A549 (cell line): Measurements from ENCODE around the gene LPCAT1. TPM values are rescaled to one million over a fixed set of nuclear protein-coding genes. Genes with fewer than 3 reads are reported as not detected.

Experiments
- ATAC-seq, 2 experiments: fragments of 200-7000 bp in 1 of 2; fragments of >200 bp in 1 of 2; cut with Nextera tagmentation in 1 of 2; cut with Tn5 transposase in 1 of 2; 3 replicates each; pipeline versions ENCODE4 v1.8.0 to v1.9.1; 2018 to 2020; ENCODE audit warnings: mild to moderate bottlenecking in 1 of 2, moderate library complexity in 1 of 2
- CTCF ChIA-PET: fragments of 300-600 bp; sonication (Branson Sonifier 250); formaldehyde crosslinking; extraction: SDS; loops from one replicate; lab custom pipeline; 2021; ENCODE audit warnings: antibody characterized with exemption, inconsistent platforms; lab: Yijun Ruan, JAX
- POLR2A ChIA-PET: fragments of 350-600 bp; formaldehyde crosslinking; extraction: SDS; loops from one replicate; lab custom pipeline; 2021; ENCODE audit warnings: antibody characterized with exemption, inconsistent platforms; lab: Yijun Ruan, JAX
- DNase-seq, 2 experiments: peaks; one replicate each; pipeline versions ENCODE4 v3.0.0 to v3.0.0-alpha.2; 2011 to 2016; ENCODE audit warnings: low read depth in 1 of 2, low spot score in 1 of 2
- FAIRE-seq: peaks from 2 replicates; lab custom pipeline; 2011; peaks lifted over from hg19 to GRCh38; lab: Jason Lieb, UNC
- H3K27ac ChIP-seq, 2 experiments: fragments of >200 bp; sonication (Bioruptor Twin); formaldehyde crosslinking; 3 replicates each; pipeline ENCODE4 v1.5.1; 2016 to 2017
- H3K4me1 ChIP-seq: fragments of >200 bp; sonication (Bioruptor Twin); formaldehyde crosslinking; 3 replicates; pipeline ENCODE4 v1.6.1; 2016
- H3K4me2 ChIP-seq: fragments of >200 bp; sonication (Bioruptor Twin); formaldehyde crosslinking; 3 replicates; pipeline ENCODE4 v1.6.1; 2016
- H3K4me3 ChIP-seq: fragments of >200 bp; sonication (Bioruptor Twin); formaldehyde crosslinking; 3 replicates; pipeline ENCODE4 v1.5.1; 2016
- H3K9me3 ChIP-seq: fragments of >200 bp; sonication (Bioruptor Twin); formaldehyde crosslinking; 3 replicates; pipeline ENCODE4 v1.6.1; 2016
- BHLHE40 ChIP-seq: IDR thresholded peaks from 2 replicates; pipeline ENCODE4 v1.6.1; 2012; ENCODE audit warnings: low read depth, low read length, inconsistent platforms
- CEBPB ChIP-seq, 2 experiments: fragments of >200 bp in 1 of 2; sonication (Bioruptor Twin) in 1 of 2; formaldehyde crosslinking in 1 of 2; IDR thresholded peaks; 2 replicates each; pipeline ENCODE4 v1.6.1; 2012 to 2016
- CHD2 ChIP-seq: fragments of 150-350 bp; IDR thresholded peaks from 2 replicates; pipeline ENCODE4 v1.6.1; 2014; ENCODE audit warnings: low read length; ENCODE audit not compliant: partially characterized antibody
- FOSB ChIP-seq: fragments of 250-450 bp; sonication (Bioruptor Pico); IDR thresholded peaks from 2 replicates; pipeline ENCODE4 v1.5.0; 2020; ENCODE audit warnings: mild to moderate bottlenecking, moderate library complexity
- FOXS1 ChIP-seq: fragments of 250-450 bp; sonication (Bioruptor Pico); IDR thresholded peaks from 2 replicates; pipeline ENCODE4 v1.5.0; 2020; ENCODE audit warnings: mild to moderate bottlenecking, moderate library complexity
- GATA3 ChIP-seq: IDR thresholded peaks from 2 replicates; pipeline ENCODE4 v1.6.1; 2012; ENCODE audit warnings: borderline replicate concordance
- HEYL ChIP-seq: fragments of 250-450 bp; sonication (Bioruptor Pico); IDR thresholded peaks from 2 replicates; pipeline ENCODE4 v1.8.0; 2021; ENCODE audit warnings: mild to moderate bottlenecking, moderate library complexity
- HOXA7 ChIP-seq: fragments of 250-450 bp; sonication (Bioruptor Pico); IDR thresholded peaks from 2 replicates; pipeline ENCODE4 v1.5.0; 2020; ENCODE audit warnings: mild to moderate bottlenecking, moderate library complexity
- HOXB13 ChIP-seq: fragments of 250-450 bp; sonication (Bioruptor Pico); IDR thresholded peaks from 2 replicates; pipeline ENCODE4 v1.5.0; 2020; ENCODE audit warnings: low read depth, mild to moderate bottlenecking, moderate library complexity
- HOXB5 ChIP-seq: fragments of 250-450 bp; sonication (Bioruptor Pico); IDR thresholded peaks from 2 replicates; pipeline ENCODE4 v1.5.0; 2020; ENCODE audit warnings: mild to moderate bottlenecking, moderate library complexity
- MAX ChIP-seq: IDR thresholded peaks from 2 replicates; pipeline ENCODE4 v1.6.1; 2012
- MAZ ChIP-seq: fragments of 150-350 bp; IDR thresholded peaks from 2 replicates; pipeline ENCODE4 v1.6.1; 2014; ENCODE audit warnings: antibody characterized with exemption, low read depth, low read length, borderline replicate concordance
- MYC ChIP-seq: IDR thresholded peaks from 2 replicates; pipeline ENCODE4 v1.6.1; 2012; ENCODE audit warnings: mild to moderate bottlenecking, inconsistent platforms, low read length, improper control_type of control experiment, borderline replicate concordance
- RAD21 ChIP-seq, 2 experiments: fragments of >200 bp in 1 of 2; sonication (Bioruptor Twin) in 1 of 2; formaldehyde crosslinking in 1 of 2; IDR thresholded peaks in 1 of 2; conservative IDR thresholded peaks in 1 of 2; 2 replicates in 1 of 2; 3 replicates in 1 of 2; pipeline ENCODE4 v1.6.1; 2012 to 2018; ENCODE audit warnings: inconsistent platforms in 1 of 2
- RARB ChIP-seq: fragments of 250-450 bp; sonication (Bioruptor Pico); IDR thresholded peaks from 2 replicates; pipeline ENCODE4 v1.8.0; 2021; ENCODE audit warnings: mild to moderate bottlenecking, moderate library complexity
- RNF2 ChIP-seq: fragments of 200-600 bp; sonication (generic); IDR thresholded peaks from 2 replicates; pipeline ENCODE4 v1.6.1; 2016; ENCODE audit warnings: low read depth, mild to moderate bottlenecking, antibody characterized with exemption, moderate library complexity, borderline replicate concordance
- ZNF302 ChIP-seq: fragments of 250-450 bp; sonication (Bioruptor Pico); IDR thresholded peaks from 2 replicates; pipeline ENCODE4 v1.9.0; 2021; ENCODE audit warnings: inconsistent platforms, mild to moderate bottlenecking, moderate library complexity
- ZSCAN20 ChIP-seq: fragments of 250-450 bp; sonication (Bioruptor Pico); IDR thresholded peaks from 2 replicates; pipeline ENCODE4 v1.8.0; 2022; ENCODE audit warnings: mild to moderate bottlenecking, moderate library complexity
- WGBS: methylation state at CpG from one replicate; pipeline ENCODE4 v1.1.6; 2017; ENCODE audit errors: missing lambda C conversion rate; 5-methylcytosine and 5-hydroxymethylcytosine counted together
- polyA plus RNA-seq, 4 experiments: library from polyadenylated mRNA; depleted of rRNA in 3 of 4; stranded (reverse); fragments of >200 nt; fragmentation: RNase III in 1 of 4; extraction: RNeasy Plus Mini Kit Qiagen cat#74134 plus additional on column Dnase treatment in 1 of 4; gene quantifications; 2 replicates in 3 of 4; 3 replicates in 1 of 4; pipeline ENCODE4 v1.2.3, GENCODE V29; 2011 to 2017
- TF ChIP-seq, protein P1 (sequence below): IDR thresholded peaks from 2 replicates; pipeline ENCODE4 v1.6.1; 2012; ENCODE audit warnings: low read depth, borderline replicate concordance
- TF ChIP-seq, protein P2 (sequence below): fragments of 150-350 bp; IDR thresholded peaks from 2 replicates; pipeline ENCODE4 v1.6.1; 2014; ENCODE audit warnings: low read depth, mild to moderate bottlenecking, low read length
- TF ChIP-seq, protein P3 (sequence below): fragments of 200-600 bp; sonication (generic); IDR thresholded peaks from 2 replicates; pipeline ENCODE4 v1.6.1; 2016; ENCODE audit warnings: antibody characterized with exemption, mild to moderate bottlenecking, moderate library complexity

The LPCAT1 gene
- polyA plus RNA-seq, 2 of the 4 experiments (the other 2 are of a cell fraction) = 22.9 to 74.9 TPM

DNA sequence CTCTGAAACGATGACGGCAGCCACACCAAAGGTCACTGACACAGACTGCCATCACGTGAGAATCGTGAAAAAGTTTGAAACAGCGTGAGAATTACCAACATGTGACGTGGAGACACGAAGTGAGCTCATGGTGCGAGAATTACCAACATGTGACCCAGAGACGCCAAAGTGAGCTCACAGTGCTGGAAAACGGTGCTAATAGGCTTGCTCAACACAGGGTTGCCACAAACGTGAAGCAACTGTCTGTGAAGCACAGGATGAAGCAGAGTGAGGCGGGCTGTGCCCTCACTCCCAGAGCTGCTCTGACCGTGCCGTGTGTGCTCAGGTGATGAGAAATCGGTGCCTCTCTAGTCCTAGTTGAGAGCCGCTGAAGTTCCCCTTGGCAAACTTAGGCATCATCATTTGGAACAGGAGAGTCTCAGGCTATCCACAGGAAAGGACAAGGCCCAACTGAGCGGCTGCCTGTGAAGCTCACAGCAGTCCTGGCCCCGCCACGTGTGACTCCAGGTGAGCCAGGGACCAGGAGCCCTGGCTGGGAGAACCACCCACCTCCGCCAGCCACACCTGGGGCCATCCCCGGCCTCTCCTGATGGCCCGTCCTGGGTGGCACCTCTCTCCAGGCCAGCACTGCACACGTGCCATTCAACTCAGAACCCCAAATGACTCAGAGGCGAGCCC is 48.8 kb downstream of the LPCAT1 start:
- CTCF ChIA-PET = no interaction called here
- DNase-seq (no peak), ATAC-seq (no peak), FAIRE-seq (no peak)
- Histone ChIP-seq H3K9me3 (no peaks in the 10 kb centered on the region), H3K27ac (no peak overlapping the region), H3K4me2 (no peak overlapping the region), H3K4me3 (no peak overlapping the region), H3K4me1 (peaks cover 21% of the 10 kb centered on the region)
- 92% methylated on average over 23 of the region's 24 CpGs for WGBS
- no peak for TF ChIP-seq CHD2
- no peak for TF ChIP-seq HOXA7 (CRISPR knock-in tag)
- no peak for TF ChIP-seq HOXB5 (CRISPR knock-in tag)
- TF ChIP-seq HOXB13 (CRISPR knock-in tag) = no peak
- TF ChIP-seq RARB = no peak
- TF ChIP-seq, protein P1, sequence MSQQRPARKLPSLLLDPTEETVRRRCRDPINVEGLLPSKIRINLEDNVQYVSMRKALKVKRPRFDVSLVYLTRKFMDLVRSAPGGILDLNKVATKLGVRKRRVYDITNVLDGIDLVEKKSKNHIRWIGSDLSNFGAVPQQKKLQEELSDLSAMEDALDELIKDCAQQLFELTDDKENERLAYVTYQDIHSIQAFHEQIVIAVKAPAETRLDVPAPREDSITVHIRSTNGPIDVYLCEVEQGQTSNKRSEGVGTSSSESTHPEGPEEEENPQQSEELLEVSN = no peak
- TF ChIP-seq ZSCAN20 (CRISPR knock-in tag) = no peak
- no peak for TF ChIP-seq MAX
- TF ChIP-seq HEYL (CRISPR knock-in tag) = no peak
- TF ChIP-seq RAD21 (conservative IDR thresholded peaks at IDR 0.05 in 1 of 2, IDR thresholded peaks at IDR 0.05 in 1 of 2) = no peak
- TF ChIP-seq MAZ = no peak
- TF ChIP-seq, all 56 proteins: peak for 0
- POLR2A ChIA-PET = no interaction called here

DNA sequence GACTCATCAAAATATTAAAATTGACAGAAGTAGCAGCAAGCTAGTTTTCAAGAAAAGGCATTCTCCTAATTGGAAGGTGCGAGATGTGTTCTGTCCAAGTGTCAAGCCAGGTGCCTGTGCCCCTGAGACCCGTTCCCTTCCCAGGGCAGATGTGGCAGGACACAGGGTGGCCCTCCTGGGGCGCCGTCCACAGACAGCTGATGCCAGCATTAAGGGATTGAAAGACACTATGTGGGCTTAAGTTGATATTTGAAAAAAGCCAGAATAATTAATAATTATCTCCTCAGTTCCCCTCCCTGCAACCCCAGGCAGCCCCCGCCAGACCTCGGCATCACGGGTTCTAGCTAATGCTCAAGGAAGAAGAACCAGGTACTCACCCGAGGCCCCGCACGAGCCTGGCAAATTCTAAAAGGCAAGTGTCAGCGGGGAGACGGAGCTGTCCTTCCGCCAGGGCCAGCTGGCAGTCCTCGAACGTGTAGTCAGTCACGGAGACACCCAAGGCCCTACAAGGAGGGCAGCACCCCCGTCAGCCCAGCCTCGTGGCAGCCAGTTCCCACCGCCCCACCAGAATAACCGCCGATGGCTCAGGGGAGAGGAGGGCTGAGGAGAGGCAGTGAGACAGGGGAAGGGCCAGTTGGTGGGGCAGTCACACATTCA is 49.4 kb downstream of the LPCAT1 start:
- WGBS = 93% methylated on average over 18 of the region's 21 CpGs
- H3K27ac ChIP-seq = no peak overlapping the region
- H3K4me2 ChIP-seq = no peak overlapping the region
- DNase-seq (no peak), FAIRE-seq (no peak), ATAC-seq (no peak)
- TF ChIP-seq GATA3 (no peak), RNF2 (no peak), MYC (no peak), HOXB5 (CRISPR knock-in tag) (no peak), CEBPB (IDR thresholded peaks at IDR 0.05) (no peak), FOSB (CRISPR knock-in tag) (no peak), FOXS1 (CRISPR knock-in tag) (no peak), HEYL (CRISPR knock-in tag) (no peak), ZNF302 (CRISPR knock-in tag) (no peak), BHLHE40 (no peak)
- TF ChIP-seq, protein P2, sequence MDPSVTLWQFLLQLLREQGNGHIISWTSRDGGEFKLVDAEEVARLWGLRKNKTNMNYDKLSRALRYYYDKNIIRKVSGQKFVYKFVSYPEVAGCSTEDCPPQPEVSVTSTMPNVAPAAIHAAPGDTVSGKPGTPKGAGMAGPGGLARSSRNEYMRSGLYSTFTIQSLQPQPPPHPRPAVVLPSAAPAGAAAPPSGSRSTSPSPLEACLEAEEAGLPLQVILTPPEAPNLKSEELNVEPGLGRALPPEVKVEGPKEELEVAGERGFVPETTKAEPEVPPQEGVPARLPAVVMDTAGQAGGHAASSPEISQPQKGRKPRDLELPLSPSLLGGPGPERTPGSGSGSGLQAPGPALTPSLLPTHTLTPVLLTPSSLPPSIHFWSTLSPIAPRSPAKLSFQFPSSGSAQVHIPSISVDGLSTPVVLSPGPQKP = no peak
- TF ChIP-seq, protein P3, sequence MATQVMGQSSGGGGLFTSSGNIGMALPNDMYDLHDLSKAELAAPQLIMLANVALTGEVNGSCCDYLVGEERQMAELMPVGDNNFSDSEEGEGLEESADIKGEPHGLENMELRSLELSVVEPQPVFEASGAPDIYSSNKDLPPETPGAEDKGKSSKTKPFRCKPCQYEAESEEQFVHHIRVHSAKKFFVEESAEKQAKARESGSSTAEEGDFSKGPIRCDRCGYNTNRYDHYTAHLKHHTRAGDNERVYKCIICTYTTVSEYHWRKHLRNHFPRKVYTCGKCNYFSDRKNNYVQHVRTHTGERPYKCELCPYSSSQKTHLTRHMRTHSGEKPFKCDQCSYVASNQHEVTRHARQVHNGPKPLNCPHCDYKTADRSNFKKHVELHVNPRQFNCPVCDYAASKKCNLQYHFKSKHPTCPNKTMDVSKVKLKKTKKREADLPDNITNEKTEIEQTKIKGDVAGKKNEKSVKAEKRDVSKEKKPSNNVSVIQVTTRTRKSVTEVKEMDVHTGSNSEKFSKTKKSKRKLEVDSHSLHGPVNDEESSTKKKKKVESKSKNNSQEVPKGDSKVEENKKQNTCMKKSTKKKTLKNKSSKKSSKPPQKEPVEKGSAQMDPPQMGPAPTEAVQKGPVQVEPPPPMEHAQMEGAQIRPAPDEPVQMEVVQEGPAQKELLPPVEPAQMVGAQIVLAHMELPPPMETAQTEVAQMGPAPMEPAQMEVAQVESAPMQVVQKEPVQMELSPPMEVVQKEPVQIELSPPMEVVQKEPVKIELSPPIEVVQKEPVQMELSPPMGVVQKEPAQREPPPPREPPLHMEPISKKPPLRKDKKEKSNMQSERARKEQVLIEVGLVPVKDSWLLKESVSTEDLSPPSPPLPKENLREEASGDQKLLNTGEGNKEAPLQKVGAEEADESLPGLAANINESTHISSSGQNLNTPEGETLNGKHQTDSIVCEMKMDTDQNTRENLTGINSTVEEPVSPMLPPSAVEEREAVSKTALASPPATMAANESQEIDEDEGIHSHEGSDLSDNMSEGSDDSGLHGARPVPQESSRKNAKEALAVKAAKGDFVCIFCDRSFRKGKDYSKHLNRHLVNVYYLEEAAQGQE = no peak
- no peaks in the 10 kb centered on the region for H3K9me3 ChIP-seq
- H3K4me3 ChIP-seq = no peak overlapping the region
- H3K4me1 ChIP-seq = peaks cover 17% of the 10 kb centered on the region
- ChIA-PET POLR2A (no interaction called here), CTCF (interaction anchor here (1.2 kb wide), 2 partner anchors 94 to 171 kb away, joined by 3 to 7 read pairs; no protein-coding TSS in a partner anchor)
